Liver (tissue), 9 donors: Measurements from ENCODE around the gene PIGN. TPM values are rescaled to one million over a fixed set of nuclear protein-coding genes. Genes with fewer than 3 reads are reported as not detected.
A peak's percentile ranks its signal among the peaks of the same experiment; 100 is the strongest.

Experiments used
- DNase-seq: peaks from one replicate; pipeline ENCODE4 v3.0.0-alpha.2; 2017; ENCODE audit warnings: low spot score
- H3K27ac ChIP-seq, 2 donors: one replicate each; pipeline ENCODE4 v1.7.0; 2013; ENCODE audit warnings: inconsistent platforms in 2 of 2, low read length in 2 of 2, control low read depth in 1 of 2, low read depth in 1 of 2, mild to moderate bottlenecking in 1 of 2
- H3K27me3 ChIP-seq, 4 donors: one replicate each; pipeline versions ENCODE4 v1.6.1 to v1.7.0; 2013; ENCODE audit warnings: low read length in 3 of 4, inconsistent platforms in 1 of 4, mild to moderate bottlenecking in 1 of 4, moderate library complexity in 1 of 4; ENCODE audit not compliant: control insufficient read depth in 4 of 4, insufficient read depth in 4 of 4
- H3K36me3 ChIP-seq, 4 donors: one replicate each; pipeline versions ENCODE4 v1.6.1 to v1.7.0; 2013; ENCODE audit warnings: low read length in 3 of 4, mild to moderate bottlenecking in 3 of 4, low read depth in 1 of 4, moderate library complexity in 1 of 4; ENCODE audit not compliant: control insufficient read depth in 4 of 4, insufficient read depth in 3 of 4
- H3K4me1 ChIP-seq, 4 donors: one replicate each; pipeline versions ENCODE4 v1.6.1 to v1.7.0; 2013; ENCODE audit warnings: low read length in 3 of 4, mild to moderate bottlenecking in 3 of 4, moderate library complexity in 1 of 4; ENCODE audit not compliant: control insufficient read depth in 4 of 4, insufficient read depth in 4 of 4
- H3K4me3 ChIP-seq, 3 donors: one replicate each; pipeline versions ENCODE4 v1.6.1 to v1.7.0; 2013; ENCODE audit warnings: low read length in 3 of 3, control low read depth in 1 of 3, low read depth in 1 of 3, mild to moderate bottlenecking in 1 of 3
- H3K9ac ChIP-seq, 2 donors: one replicate each; pipeline ENCODE4 v1.7.0; 2013; ENCODE audit warnings: low read length in 2 of 2, mild to moderate bottlenecking in 2 of 2, moderate library complexity in 2 of 2, control low read depth in 1 of 2, low read depth in 1 of 2
- H3K9me3 ChIP-seq, 4 donors: one replicate each; pipeline versions ENCODE4 v1.6.1 to v1.7.0; 2013; ENCODE audit warnings: low read length in 3 of 4; ENCODE audit not compliant: control insufficient read depth in 4 of 4
- FOXA1 ChIP-seq: IDR thresholded peaks from 2 replicates; pipeline ENCODE4 v1.6.1; 2016; ENCODE audit warnings: antibody characterized with exemption
- FOXA2 ChIP-seq: IDR thresholded peaks from 2 replicates; pipeline ENCODE4 v1.6.1; 2016; ENCODE audit warnings: antibody characterized with exemption
- GABPA ChIP-seq, 2 donors: IDR thresholded peaks in 1 of 2; conservative IDR thresholded peaks in 1 of 2; 2 replicates each; pipeline ENCODE4 v1.6.1; 2016; ENCODE audit warnings: antibody characterized with exemption in 2 of 2, mild to moderate bottlenecking in 1 of 2, moderate library complexity in 1 of 2
- HNF4A ChIP-seq, 2 donors: conservative IDR thresholded peaks; 2 replicates each; pipeline ENCODE4 v1.6.1; 2016; ENCODE audit warnings: antibody characterized with exemption in 2 of 2, mild to moderate bottlenecking in 2 of 2
- HNF4G ChIP-seq: IDR thresholded peaks from 2 replicates; pipeline ENCODE4 v1.6.1; 2016; ENCODE audit warnings: antibody characterized with exemption
- JUND ChIP-seq, 2 donors: IDR thresholded peaks; 2 replicates each; pipeline ENCODE4 v1.6.1; 2016; ENCODE audit warnings: antibody characterized with exemption in 2 of 2
- NR2F2 ChIP-seq: IDR thresholded peaks from 2 replicates; pipeline ENCODE4 v1.6.1; 2016; ENCODE audit warnings: antibody characterized with exemption
- RAD21 ChIP-seq, 2 donors: IDR thresholded peaks; 2 replicates each; pipeline ENCODE4 v1.6.1; 2016; ENCODE audit warnings: antibody characterized with exemption in 2 of 2, mild to moderate bottlenecking in 2 of 2
- RXRA ChIP-seq, 2 donors: IDR thresholded peaks; 2 replicates each; pipeline ENCODE4 v1.6.1; 2017 to 2018; ENCODE audit warnings: antibody characterized with exemption in 2 of 2, mild to moderate bottlenecking in 1 of 2
- SP1 ChIP-seq: IDR thresholded peaks from 2 replicates; pipeline ENCODE4 v1.6.1; 2018; ENCODE audit warnings: antibody characterized with exemption, mild to moderate bottlenecking
- TAF1 ChIP-seq: conservative IDR thresholded peaks from 2 replicates; pipeline ENCODE4 v1.6.1; 2016; ENCODE audit warnings: antibody characterized with exemption, mild to moderate bottlenecking
- YY1 ChIP-seq: IDR thresholded peaks from 2 replicates; pipeline ENCODE4 v1.6.1; 2016; ENCODE audit warnings: antibody characterized with exemption, mild to moderate bottlenecking
- WGBS: extraction: QIAGEN DNeasy Blood & Tissue Kit; methylation state at CpG from one replicate; pipeline ENCODE4 v1.1.7; 2013; 5-methylcytosine and 5-hydroxymethylcytosine counted together
- polyA plus RNA-seq, 2 donors: library from polyadenylated mRNA; stranded (reverse) in 1 of 2; unstranded in 1 of 2; fragments of 200-250 nt in 1 of 2; fragments of >200 nt in 1 of 2; fragmentation: Nextera tagmentation in 1 of 2; extraction: Ambion mirVana in 1 of 2; gene quantifications; one replicate each; pipeline versions ENCODE4 v1.2.1 to v1.2.3, GENCODE V29; 2013 to 2015
- total RNA-seq, 2 donors: library from RNA; depleted of rRNA; stranded (reverse); fragments of >200 nt; gene quantifications; one replicate each; pipeline ENCODE4 v1.2.3, GENCODE V29; 2014
- TF ChIP-seq, protein P1 (sequence below): IDR thresholded peaks from 2 replicates; pipeline ENCODE4 v1.6.1; 2016; ENCODE audit warnings: antibody characterized with exemption
- TF ChIP-seq, protein P2 (sequence below): IDR thresholded peaks from 2 replicates; pipeline ENCODE4 v1.6.1; 2016; ENCODE audit warnings: antibody characterized with exemption
- TF ChIP-seq, protein P3 (sequence below): IDR thresholded peaks from 2 replicates; pipeline ENCODE4 v1.6.1; 2016; ENCODE audit warnings: antibody characterized with exemption
- TF ChIP-seq, protein P4 (sequence below): IDR thresholded peaks from 2 replicates; pipeline ENCODE4 v1.6.1; 2016; ENCODE audit warnings: antibody characterized with exemption, mild to moderate bottlenecking
- donor health status: healthy.
- donor health status: healthy.
- donor health status: healthy.
- donor health status: healthy.
- donor health status: healthy.

Gene PIGN, protein sequence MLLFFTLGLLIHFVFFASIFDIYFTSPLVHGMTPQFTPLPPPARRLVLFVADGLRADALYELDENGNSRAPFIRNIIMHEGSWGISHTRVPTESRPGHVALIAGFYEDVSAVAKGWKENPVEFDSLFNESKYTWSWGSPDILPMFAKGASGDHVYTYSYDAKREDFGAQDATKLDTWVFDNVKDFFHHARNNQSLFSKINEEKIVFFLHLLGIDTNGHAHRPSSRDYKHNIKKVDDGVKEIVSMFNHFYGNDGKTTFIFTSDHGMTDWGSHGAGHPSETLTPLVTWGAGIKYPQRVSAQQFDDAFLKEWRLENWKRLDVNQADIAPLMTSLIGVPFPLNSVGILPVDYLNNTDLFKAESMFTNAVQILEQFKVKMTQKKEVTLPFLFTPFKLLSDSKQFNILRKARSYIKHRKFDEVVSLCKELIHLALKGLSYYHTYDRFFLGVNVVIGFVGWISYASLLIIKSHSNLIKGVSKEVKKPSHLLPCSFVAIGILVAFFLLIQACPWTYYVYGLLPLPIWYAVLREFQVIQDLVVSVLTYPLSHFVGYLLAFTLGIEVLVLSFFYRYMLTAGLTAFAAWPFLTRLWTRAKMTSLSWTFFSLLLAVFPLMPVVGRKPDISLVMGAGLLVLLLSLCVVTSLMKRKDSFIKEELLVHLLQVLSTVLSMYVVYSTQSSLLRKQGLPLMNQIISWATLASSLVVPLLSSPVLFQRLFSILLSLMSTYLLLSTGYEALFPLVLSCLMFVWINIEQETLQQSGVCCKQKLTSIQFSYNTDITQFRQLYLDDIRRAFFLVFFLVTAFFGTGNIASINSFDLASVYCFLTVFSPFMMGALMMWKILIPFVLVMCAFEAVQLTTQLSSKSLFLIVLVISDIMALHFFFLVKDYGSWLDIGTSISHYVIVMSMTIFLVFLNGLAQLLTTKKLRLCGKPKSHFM
- total RNA-seq (10 to 100 TPM; 19.2 to 20.6 TPM), polyA plus RNA-seq (1 to 10 TPM; 5.1 to 5.9 TPM)

DNA sequence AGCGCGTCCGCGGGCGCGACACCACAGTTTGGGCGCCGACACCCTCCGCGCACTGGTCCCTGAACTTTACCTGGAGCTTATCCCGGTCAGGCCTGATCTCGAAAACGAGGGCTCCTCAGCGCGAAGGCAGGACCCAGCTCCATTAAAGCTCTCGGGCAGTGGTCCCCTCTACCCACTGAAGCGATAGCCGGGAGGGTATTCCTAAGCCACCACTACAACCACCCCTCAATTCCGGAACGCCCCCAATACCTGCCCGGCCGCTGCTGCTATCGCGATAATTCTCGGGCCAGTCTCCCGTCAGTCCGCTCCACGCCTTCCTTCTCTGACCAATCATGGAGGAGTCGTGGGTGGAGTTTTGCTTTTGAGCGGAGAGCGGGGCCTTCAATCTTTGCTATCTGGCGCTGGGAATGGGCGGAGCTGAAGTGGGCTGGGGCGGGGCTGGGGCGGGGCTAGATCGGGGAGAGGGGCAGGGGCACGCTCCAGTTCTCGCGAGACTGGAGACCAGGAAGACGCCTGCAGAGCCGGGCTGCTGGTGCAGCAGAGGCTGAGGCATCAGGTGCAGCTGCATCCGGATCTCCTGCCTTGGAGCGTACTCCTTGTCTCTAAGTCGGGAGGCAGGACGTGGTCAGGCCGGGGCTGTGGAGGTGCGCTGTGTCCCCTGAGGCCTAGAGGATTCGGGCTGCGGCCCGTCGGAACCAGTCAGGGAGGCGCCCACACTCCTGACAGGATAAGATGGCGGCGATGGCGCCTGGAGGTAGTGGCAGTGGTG is at the start of gene PIGN, which contains the start of gene RELCH:
PIGN (minus strand) TSS at position 283 of the 769 bp plus-strand sequence. CDS start 25,703 bp downstream, outside the sequence.
RELCH (plus strand) TSS at position 482 of the 769 bp plus-strand sequence; CDS start at position 733, 251 bp downstream.
- peak within 1 kb of the TSS; percentile 40 to 68 for H3K9ac ChIP-seq
- H3K9me3 ChIP-seq: no peaks in the 10 kb centered on the region
- peak in 1 of 2 donors; percentile 22 for TF ChIP-seq GABPA (IDR thresholded peaks at IDR 0.05 in 1 of 2, conservative IDR thresholded peaks at IDR 0.05 in 1 of 2)
- TF ChIP-seq RXRA (IDR thresholded peaks at IDR 0.05): peak in 1 of 2 donors; percentile 18
- peak; percentile 96 for TF ChIP-seq YY1
- TF ChIP-seq SP1: peak; percentile 67
- TF ChIP-seq, protein P1, sequence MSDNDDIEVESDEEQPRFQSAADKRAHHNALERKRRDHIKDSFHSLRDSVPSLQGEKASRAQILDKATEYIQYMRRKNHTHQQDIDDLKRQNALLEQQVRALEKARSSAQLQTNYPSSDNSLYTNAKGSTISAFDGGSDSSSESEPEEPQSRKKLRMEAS: peak; percentile 59
- TF ChIP-seq HNF4G: no peak
- TF ChIP-seq JUND (IDR thresholded peaks at IDR 0.05): no peak
- no peak for TF ChIP-seq FOXA2
- TF ChIP-seq, protein P2, sequence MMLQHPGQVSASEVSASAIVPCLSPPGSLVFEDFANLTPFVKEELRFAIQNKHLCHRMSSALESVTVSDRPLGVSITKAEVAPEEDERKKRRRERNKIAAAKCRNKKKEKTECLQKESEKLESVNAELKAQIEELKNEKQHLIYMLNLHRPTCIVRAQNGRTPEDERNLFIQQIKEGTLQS: no peak
- TF ChIP-seq, protein P3, sequence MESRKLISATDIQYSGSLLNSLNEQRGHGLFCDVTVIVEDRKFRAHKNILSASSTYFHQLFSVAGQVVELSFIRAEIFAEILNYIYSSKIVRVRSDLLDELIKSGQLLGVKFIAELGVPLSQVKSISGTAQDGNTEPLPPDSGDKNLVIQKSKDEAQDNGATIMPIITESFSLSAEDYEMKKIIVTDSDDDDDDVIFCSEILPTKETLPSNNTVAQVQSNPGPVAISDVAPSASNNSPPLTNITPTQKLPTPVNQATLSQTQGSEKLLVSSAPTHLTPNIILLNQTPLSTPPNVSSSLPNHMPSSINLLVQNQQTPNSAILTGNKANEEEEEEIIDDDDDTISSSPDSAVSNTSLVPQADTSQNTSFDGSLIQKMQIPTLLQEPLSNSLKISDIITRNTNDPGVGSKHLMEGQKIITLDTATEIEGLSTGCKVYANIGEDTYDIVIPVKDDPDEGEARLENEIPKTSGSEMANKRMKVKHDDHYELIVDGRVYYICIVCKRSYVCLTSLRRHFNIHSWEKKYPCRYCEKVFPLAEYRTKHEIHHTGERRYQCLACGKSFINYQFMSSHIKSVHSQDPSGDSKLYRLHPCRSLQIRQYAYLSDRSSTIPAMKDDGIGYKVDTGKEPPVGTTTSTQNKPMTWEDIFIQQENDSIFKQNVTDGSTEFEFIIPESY: peak; percentile 99
- no peak for TF ChIP-seq NR2F2
- no peak for TF ChIP-seq FOXA1
- TF ChIP-seq RAD21 (IDR thresholded peaks at IDR 0.05): no peak
- DNase-seq: peak; percentile 99
- under 1% methylated on average over 55 of the region's 55 CpGs for WGBS
- peaks cover 5 to 28% (median 26%) of the 10 kb centered on the region in 4 donors for H3K4me1 ChIP-seq
- H3K27ac ChIP-seq: peak within 1 kb of the TSS; percentile 57 to 77
- peak within 1 kb of the TSS; percentile 80 to 99 (median 93) for H3K4me3 ChIP-seq
- no peaks in the 10 kb centered on the region for H3K36me3 ChIP-seq
- H3K27me3 ChIP-seq: no peaks in the 10 kb centered on the region

DNA sequence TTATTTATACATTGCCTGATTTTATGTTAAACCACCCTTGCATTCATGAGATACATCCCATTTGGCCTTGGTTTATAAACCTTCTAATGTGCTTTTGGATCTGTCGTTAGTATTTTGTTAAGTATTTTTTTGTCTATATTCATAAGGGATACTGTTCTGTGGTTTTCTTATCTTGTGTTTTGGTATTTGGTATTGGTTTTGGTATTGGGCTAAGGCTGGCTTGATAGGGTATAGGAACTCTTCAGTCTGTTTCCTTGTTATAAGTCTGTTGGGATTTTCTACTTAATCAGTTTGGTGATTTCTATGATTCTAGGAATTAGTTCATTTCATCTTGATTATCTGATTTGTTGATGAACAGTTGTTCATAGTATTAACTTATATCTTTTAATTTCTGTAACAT is 49.4 kb upstream of the PIGN start:
- WGBS: 93% methylated on average over 1 of the region's 1 CpG
- Histone ChIP-seq H3K27me3 (no peaks in the 10 kb centered on the region), H3K9ac (no peak overlapping the region), H3K36me3 (peaks cover 0 to 13% (median 8%) of the 10 kb centered on the region in 4 donors), H3K9me3 (no peaks in the 10 kb centered on the region), H3K4me3 (no peak overlapping the region), H3K4me1 (no peaks in the 10 kb centered on the region), H3K27ac (no peak overlapping the region)
- DNase-seq: no peak
- TF ChIP-seq RXRA (IDR thresholded peaks at IDR 0.05) (no peak), NR2F2 (no peak), HNF4A (conservative IDR thresholded peaks at IDR 0.05) (no peak), YY1 (no peak), RAD21 (IDR thresholded peaks at IDR 0.05) (no peak), HNF4G (no peak), SP1 (no peak), TAF1 (no peak), FOXA2 (no peak), JUND (IDR thresholded peaks at IDR 0.05) (no peak)
- TF ChIP-seq, protein P3: no peak
- TF ChIP-seq, protein P2: no peak
- TF ChIP-seq, protein P4, sequence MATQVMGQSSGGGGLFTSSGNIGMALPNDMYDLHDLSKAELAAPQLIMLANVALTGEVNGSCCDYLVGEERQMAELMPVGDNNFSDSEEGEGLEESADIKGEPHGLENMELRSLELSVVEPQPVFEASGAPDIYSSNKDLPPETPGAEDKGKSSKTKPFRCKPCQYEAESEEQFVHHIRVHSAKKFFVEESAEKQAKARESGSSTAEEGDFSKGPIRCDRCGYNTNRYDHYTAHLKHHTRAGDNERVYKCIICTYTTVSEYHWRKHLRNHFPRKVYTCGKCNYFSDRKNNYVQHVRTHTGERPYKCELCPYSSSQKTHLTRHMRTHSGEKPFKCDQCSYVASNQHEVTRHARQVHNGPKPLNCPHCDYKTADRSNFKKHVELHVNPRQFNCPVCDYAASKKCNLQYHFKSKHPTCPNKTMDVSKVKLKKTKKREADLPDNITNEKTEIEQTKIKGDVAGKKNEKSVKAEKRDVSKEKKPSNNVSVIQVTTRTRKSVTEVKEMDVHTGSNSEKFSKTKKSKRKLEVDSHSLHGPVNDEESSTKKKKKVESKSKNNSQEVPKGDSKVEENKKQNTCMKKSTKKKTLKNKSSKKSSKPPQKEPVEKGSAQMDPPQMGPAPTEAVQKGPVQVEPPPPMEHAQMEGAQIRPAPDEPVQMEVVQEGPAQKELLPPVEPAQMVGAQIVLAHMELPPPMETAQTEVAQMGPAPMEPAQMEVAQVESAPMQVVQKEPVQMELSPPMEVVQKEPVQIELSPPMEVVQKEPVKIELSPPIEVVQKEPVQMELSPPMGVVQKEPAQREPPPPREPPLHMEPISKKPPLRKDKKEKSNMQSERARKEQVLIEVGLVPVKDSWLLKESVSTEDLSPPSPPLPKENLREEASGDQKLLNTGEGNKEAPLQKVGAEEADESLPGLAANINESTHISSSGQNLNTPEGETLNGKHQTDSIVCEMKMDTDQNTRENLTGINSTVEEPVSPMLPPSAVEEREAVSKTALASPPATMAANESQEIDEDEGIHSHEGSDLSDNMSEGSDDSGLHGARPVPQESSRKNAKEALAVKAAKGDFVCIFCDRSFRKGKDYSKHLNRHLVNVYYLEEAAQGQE: no peak
- TF ChIP-seq, protein P1: no peak
